Occipital lobe (tissue), 1 donor: ENCODE data around the gene KIAA1614. TPM values are rescaled to one million over a fixed set of nuclear protein-coding genes. Genes with fewer than 3 reads are reported as not detected.

Source experiments
- total RNA-seq: library from RNA; depleted of rRNA; stranded (reverse); fragments of >200 nt; gene quantifications from one replicate; pipeline ENCODE4 v1.2.3, GENCODE V29; 2014

The KIAA1614 gene
- total RNA-seq, 1 donor from 2014 or later, result 5.6 TPM

Other genes starting within 250 kb of the KIAA1614 start
- 86.9 TPM for gene STX6, start 110.0 kb downstream of the KIAA1614 start, total RNA-seq
- gene MR1, start 121.1 kb downstream of the KIAA1614 start, total RNA-seq, result 0.62 TPM
- 29.0 TPM for gene IER5, start 175.8 kb downstream of the KIAA1614 start, total RNA-seq